WTC11 (cell line): Measurements from ENCODE around the gene CBFA2T3. TPM values are rescaled to one million over a fixed set of nuclear protein-coding genes. Genes with fewer than 3 reads are reported as not detected.

ENCODE experiments used
- ATAC-seq: fragments of 200-7000 bp; cut with Tn5 transposase; 2 replicates; pipeline ENCODE4 v1.10.0; 2021; ENCODE audit warnings: mild to moderate bottlenecking, moderate library complexity
- CTCF ChIA-PET: fragments of 300-600 bp; sonication (Branson Sonifier 250); formaldehyde crosslinking; loops from one replicate; lab custom pipeline; 2021; ENCODE audit warnings: antibody characterized with exemption; lab: Charles Lee
- POLR2A ChIA-PET: fragments of 350-600 bp; sonication (Branson Sonifier 250); formaldehyde crosslinking; loops from one replicate; lab custom pipeline; 2021; ENCODE audit warnings: antibody characterized with exemption; lab: Charles Lee
- DNase-seq: peaks from one replicate; pipeline ENCODE4 v3.0.0; 2021; ENCODE audit warnings: low spot score
- H3K27ac Mint-ChIP-seq: 2 replicates; pipeline ENCODE4 v1.8.0; 2021; ENCODE audit warnings: mixed read lengths
- H3K27me3 Mint-ChIP-seq: 2 replicates; pipeline ENCODE4 v1.8.0; 2021; ENCODE audit warnings: low read depth, mild to moderate bottlenecking, moderate library complexity, mixed read lengths
- H3K36me3 Mint-ChIP-seq: 2 replicates; pipeline ENCODE4 v1.8.0; 2021; ENCODE audit warnings: mixed read lengths
- H3K4me1 Mint-ChIP-seq: 2 replicates; pipeline ENCODE4 v1.8.0; 2022; ENCODE audit warnings: mixed read lengths
- H3K4me3 Mint-ChIP-seq: 2 replicates; pipeline ENCODE4 v1.8.0; 2021; ENCODE audit warnings: mild to moderate bottlenecking, moderate library complexity, mixed read lengths
- H3K9me3 Mint-ChIP-seq: 2 replicates; pipeline ENCODE4 v1.8.0; 2021; ENCODE audit warnings: mixed read lengths
- CBFB ChIP-seq: sonication (generic); formaldehyde crosslinking; IDR thresholded peaks from 2 replicates; pipeline ENCODE4 v1.8.1; 2022; ENCODE audit warnings: mild to moderate bottlenecking, low read depth, missing genetic modification reagents
- CREB1 ChIP-seq: sonication (generic); formaldehyde crosslinking; IDR thresholded peaks from 2 replicates; pipeline ENCODE4 v1.8.0; 2023; ENCODE audit warnings: mild to moderate bottlenecking, missing genetic modification reagents
- CTCF ChIP-seq: fragments of 200-600 bp; IDR thresholded peaks from 2 replicates; pipeline ENCODE4 v1.8.0; 2022; ENCODE audit warnings: antibody characterized with exemption
- ELF4 ChIP-seq: sonication (generic); formaldehyde crosslinking; IDR thresholded peaks from 2 replicates; pipeline ENCODE4 v1.8.1; 2022; ENCODE audit warnings: low read depth, mild to moderate bottlenecking, moderate library complexity, missing genetic modification reagents
- EMX1 ChIP-seq: fragments of 250-450 bp; sonication (Bioruptor Pico); IDR thresholded peaks from 2 replicates; pipeline ENCODE4 v1.8.0; 2021; ENCODE audit warnings: mild to moderate bottlenecking
- FOXP1 ChIP-seq: sonication (generic); formaldehyde crosslinking; IDR thresholded peaks from 2 replicates; pipeline ENCODE4 v1.8.0; 2022; ENCODE audit warnings: missing genetic modification reagents, mild to moderate bottlenecking, moderate library complexity, borderline replicate concordance
- GABPB1 ChIP-seq: sonication (generic); formaldehyde crosslinking; IDR thresholded peaks from 2 replicates; pipeline ENCODE4 v1.8.1; 2023; ENCODE audit warnings: mild to moderate bottlenecking, missing genetic modification reagents
- HMGA2 ChIP-seq: fragments of 250-450 bp; sonication (Bioruptor Pico); IDR thresholded peaks from 2 replicates; pipeline ENCODE4 v1.4.0; 2021; ENCODE audit warnings: mild to moderate bottlenecking, moderate library complexity
- JUN ChIP-seq: sonication (generic); formaldehyde crosslinking; IDR thresholded peaks from 2 replicates; pipeline ENCODE4 v1.8.0; 2023; ENCODE audit warnings: mild to moderate bottlenecking, missing genetic modification reagents
- MAX ChIP-seq: sonication (generic); formaldehyde crosslinking; IDR thresholded peaks from 2 replicates; pipeline ENCODE4 v1.8.0; 2022; ENCODE audit warnings: mild to moderate bottlenecking, missing genetic modification reagents
- NFE2L1 ChIP-seq: sonication (generic); formaldehyde crosslinking; IDR thresholded peaks from 2 replicates; pipeline ENCODE4 v1.8.1; 2023; ENCODE audit warnings: missing genetic modification reagents
- SMAD3 ChIP-seq: sonication (generic); formaldehyde crosslinking; IDR thresholded peaks from 2 replicates; pipeline ENCODE4 v1.8.0; 2022; ENCODE audit warnings: missing genetic modification reagents, mild to moderate bottlenecking, borderline replicate concordance
- TEAD4 ChIP-seq: sonication (generic); formaldehyde crosslinking; IDR thresholded peaks from 2 replicates; pipeline ENCODE4 v1.8.0; 2022; ENCODE audit warnings: mild to moderate bottlenecking, missing genetic modification reagents
- TP53 ChIP-seq: sonication (generic); formaldehyde crosslinking; IDR thresholded peaks from 2 replicates; pipeline ENCODE4 v1.8.1; 2023; ENCODE audit warnings: mild to moderate bottlenecking, missing genetic modification reagents
- ZNF138 ChIP-seq: sonication (generic); formaldehyde crosslinking; conservative IDR thresholded peaks from 2 replicates; pipeline ENCODE4 v1.8.1; 2022; ENCODE audit warnings: mild to moderate bottlenecking, moderate library complexity, missing genetic modification reagents
- ZNF396 ChIP-seq: fragments of 250-450 bp; sonication (Bioruptor Pico); IDR thresholded peaks from 2 replicates; pipeline ENCODE4 v1.8.0; 2021; ENCODE audit warnings: mild to moderate bottlenecking, moderate library complexity, borderline replicate concordance
- ZNF512 ChIP-seq: sonication (generic); formaldehyde crosslinking; IDR thresholded peaks from 2 replicates; pipeline ENCODE4 v1.8.1; 2022; ENCODE audit warnings: missing genetic modification reagents, borderline replicate concordance
- total RNA-seq: library from RNA; stranded (reverse); gene quantifications from 3 replicates; pipeline ENCODE4 v1.2.3, GENCODE V29; 2021
- TF ChIP-seq, protein P1 (sequence below): sonication (generic); formaldehyde crosslinking; IDR thresholded peaks from 2 replicates; pipeline ENCODE4 v1.8.0; 2022; ENCODE audit warnings: missing genetic modification reagents
- TF ChIP-seq, protein P2 (sequence below): sonication (generic); formaldehyde crosslinking; IDR thresholded peaks from 2 replicates; pipeline ENCODE4 v1.8.1; 2022; ENCODE audit warnings: low read depth, missing genetic modification reagents, borderline replicate concordance

CBFA2T3 gene
- total RNA-seq, 1 experiment from 2014 or later = 2.6 TPM

DNA sequence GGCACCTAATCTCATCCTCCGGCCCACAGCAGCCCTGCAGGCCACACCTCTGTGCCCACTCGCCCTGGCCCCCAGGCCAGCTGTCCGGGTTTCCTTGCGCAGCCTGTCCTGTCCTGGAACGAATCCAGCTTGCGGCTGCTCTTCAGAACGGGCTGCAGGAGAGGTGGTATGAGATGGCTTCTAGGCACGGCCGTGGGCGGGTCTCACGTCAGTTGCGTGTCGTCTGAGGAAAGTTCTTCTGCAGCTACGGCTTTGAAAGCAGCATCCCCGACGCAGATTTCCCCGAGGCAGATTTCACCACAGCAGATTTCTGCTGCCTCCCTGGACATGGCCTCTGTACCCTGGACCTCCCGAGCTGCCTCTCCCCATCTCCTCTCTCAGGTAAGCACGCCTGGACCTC is 138.4 kb downstream of the CBFA2T3 start:
- no peak for ATAC-seq
- POLR2A ChIA-PET = no interaction called here
- CTCF ChIA-PET = interaction anchor here (1.0 to 2.2 kb wide), 3 partner anchors 19 to 101 kb away, joined by 4 to 8 read pairs (median 5); partner anchors contain the start of genes GALNS and TRAPPC2L
- H3K27me3 Mint-ChIP-seq = no peaks in the 10 kb centered on the region
- no peak for DNase-seq
- no peak overlapping the region for H3K4me3 Mint-ChIP-seq
- H3K27ac Mint-ChIP-seq = no peak overlapping the region
- H3K36me3 Mint-ChIP-seq = peaks cover 6% of the 10 kb centered on the region
- H3K9me3 Mint-ChIP-seq = no peaks in the 10 kb centered on the region
- H3K4me1 Mint-ChIP-seq = no peaks in the 10 kb centered on the region
- no peak for TF ChIP-seq ELF4 (CRISPR knock-in tag)
- TF ChIP-seq, all 79 proteins: peak for 0

GRCh38 chr16:88837806-88838205 is 139.2 kb downstream of the CBFA2T3 start:
- Mint-ChIP-seq H3K4me3 (no peak overlapping the region), H3K4me1 (no peaks in the 10 kb centered on the region), H3K27me3 (no peaks in the 10 kb centered on the region), H3K9me3 (no peaks in the 10 kb centered on the region), H3K36me3 (peaks cover 6% of the 10 kb centered on the region)
- no peak for ATAC-seq
- DNase-seq = no peak
- ChIA-PET POLR2A (no interaction called here), CTCF (no interaction called here)
- no peak for TF ChIP-seq CREB1 (CRISPR knock-in tag)
- no peak for TF ChIP-seq FOXP1
- TF ChIP-seq TP53 (CRISPR knock-in tag) = no peak
- no peak for TF ChIP-seq JUN (CRISPR knock-in tag)
- no peak for TF ChIP-seq SMAD3 (CRISPR knock-in tag)
- no peak for TF ChIP-seq CBFB (CRISPR knock-in tag)
- TF ChIP-seq, protein P1, sequence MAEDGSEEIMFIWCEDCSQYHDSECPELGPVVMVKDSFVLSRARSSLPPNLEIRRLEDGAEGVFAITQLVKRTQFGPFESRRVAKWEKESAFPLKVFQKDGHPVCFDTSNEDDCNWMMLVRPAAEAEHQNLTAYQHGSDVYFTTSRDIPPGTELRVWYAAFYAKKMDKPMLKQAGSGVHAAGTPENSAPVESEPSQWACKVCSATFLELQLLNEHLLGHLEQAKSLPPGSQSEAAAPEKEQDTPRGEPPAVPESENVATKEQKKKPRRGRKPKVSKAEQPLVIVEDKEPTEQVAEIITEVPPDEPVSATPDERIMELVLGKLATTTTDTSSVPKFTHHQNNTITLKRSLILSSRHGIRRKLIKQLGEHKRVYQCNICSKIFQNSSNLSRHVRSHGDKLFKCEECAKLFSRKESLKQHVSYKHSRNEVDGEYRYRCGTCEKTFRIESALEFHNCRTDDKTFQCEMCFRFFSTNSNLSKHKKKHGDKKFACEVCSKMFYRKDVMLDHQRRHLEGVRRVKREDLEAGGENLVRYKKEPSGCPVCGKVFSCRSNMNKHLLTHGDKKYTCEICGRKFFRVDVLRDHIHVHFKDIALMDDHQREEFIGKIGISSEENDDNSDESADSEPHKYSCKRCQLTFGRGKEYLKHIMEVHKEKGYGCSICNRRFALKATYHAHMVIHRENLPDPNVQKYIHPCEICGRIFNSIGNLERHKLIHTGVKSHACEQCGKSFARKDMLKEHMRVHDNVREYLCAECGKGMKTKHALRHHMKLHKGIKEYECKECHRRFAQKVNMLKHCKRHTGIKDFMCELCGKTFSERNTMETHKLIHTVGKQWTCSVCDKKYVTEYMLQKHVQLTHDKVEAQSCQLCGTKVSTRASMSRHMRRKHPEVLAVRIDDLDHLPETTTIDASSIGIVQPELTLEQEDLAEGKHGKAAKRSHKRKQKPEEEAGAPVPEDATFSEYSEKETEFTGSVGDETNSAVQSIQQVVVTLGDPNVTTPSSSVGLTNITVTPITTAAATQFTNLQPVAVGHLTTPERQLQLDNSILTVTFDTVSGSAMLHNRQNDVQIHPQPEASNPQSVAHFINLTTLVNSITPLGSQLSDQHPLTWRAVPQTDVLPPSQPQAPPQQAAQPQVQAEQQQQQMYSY (CRISPR knock-in tag) = no peak
- no peak for TF ChIP-seq HMGA2
- no peak for TF ChIP-seq ZNF138
- no peak for TF ChIP-seq EMX1 (CRISPR knock-in tag)
- no peak for TF ChIP-seq ELF4 (CRISPR knock-in tag)
- no peak for TF ChIP-seq GABPB1
- TF ChIP-seq, protein P2, sequence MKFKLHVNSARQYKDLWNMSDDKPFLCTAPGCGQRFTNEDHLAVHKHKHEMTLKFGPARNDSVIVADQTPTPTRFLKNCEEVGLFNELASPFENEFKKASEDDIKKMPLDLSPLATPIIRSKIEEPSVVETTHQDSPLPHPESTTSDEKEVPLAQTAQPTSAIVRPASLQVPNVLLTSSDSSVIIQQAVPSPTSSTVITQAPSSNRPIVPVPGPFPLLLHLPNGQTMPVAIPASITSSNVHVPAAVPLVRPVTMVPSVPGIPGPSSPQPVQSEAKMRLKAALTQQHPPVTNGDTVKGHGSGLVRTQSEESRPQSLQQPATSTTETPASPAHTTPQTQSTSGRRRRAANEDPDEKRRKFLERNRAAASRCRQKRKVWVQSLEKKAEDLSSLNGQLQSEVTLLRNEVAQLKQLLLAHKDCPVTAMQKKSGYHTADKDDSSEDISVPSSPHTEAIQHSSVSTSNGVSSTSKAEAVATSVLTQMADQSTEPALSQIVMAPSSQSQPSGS (CRISPR knock-in tag) = no peak
- TF ChIP-seq, all 79 proteins: peak for 0
- no peak overlapping the region for H3K27ac Mint-ChIP-seq

GRCh38 chr16:88836791-88837190 is 140.2 kb downstream of the CBFA2T3 start:
- Mint-ChIP-seq H3K4me1 (no peaks in the 10 kb centered on the region), H3K36me3 (peaks cover 6% of the 10 kb centered on the region), H3K9me3 (no peaks in the 10 kb centered on the region), H3K27me3 (no peaks in the 10 kb centered on the region), H3K4me3 (no peak overlapping the region), H3K27ac (no peak overlapping the region)
- no peak for ATAC-seq
- ChIA-PET POLR2A (no interaction called here), CTCF (no interaction called here)
- DNase-seq = no peak
- no peak for TF ChIP-seq TEAD4 (CRISPR knock-in tag)
- TF ChIP-seq CTCF = no peak
- no peak for TF ChIP-seq ELF4 (CRISPR knock-in tag)
- TF ChIP-seq JUN (CRISPR knock-in tag) = no peak
- TF ChIP-seq CREB1 (CRISPR knock-in tag) = no peak
- TF ChIP-seq NFE2L1 (CRISPR knock-in tag) = no peak
- TF ChIP-seq MAX = no peak
- no peak for TF ChIP-seq ZNF396 (CRISPR knock-in tag)
- no peak for TF ChIP-seq ZNF512 (CRISPR knock-in tag)
- TF ChIP-seq, protein P1 (CRISPR knock-in tag) = no peak
